ENCODE measurements around the gene COG1.

- no peak for TF ChIP-seq POLR2A (IDR thresholded peaks at IDR 0.05)
- no peak for TF ChIP-seq CTCF (IDR thresholded peaks at IDR 0.05)
Observed at GRCh38 chr17:73200476-73200875, 7.6 kb downstream of the COG1 start.

Measured in uterus (tissue), 2 donors.